ENCODE data around the gene CDC20B.

DNA sequence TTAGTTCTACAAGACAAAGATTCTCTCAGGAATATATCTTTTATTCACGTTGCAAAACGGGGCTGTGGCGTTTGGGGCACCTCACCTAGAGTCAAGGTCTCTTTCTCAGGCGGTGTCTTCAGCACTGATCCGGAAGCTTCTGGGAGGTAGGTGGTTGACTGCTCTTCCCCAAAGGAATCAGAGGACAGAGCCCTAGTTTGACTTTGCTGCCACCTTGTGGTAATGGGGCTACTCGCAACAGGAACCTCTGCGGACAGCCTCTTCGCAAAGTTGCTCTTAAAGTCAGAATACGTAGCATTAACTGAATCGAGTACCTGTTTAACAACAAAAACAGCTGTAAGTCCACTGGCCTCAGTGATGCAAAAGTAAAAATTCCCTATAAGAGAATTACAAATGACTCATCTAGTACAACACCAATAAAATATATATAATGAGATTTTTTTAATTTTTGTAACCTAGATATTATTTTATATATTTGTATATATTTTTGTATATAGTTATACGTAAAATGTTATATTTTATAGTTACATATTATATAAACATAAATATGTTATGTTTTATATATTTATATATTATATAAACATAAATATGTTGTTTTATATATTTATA, 26.3 kb downstream of the CDC20B start:
- TF ChIP-seq, protein P1, sequence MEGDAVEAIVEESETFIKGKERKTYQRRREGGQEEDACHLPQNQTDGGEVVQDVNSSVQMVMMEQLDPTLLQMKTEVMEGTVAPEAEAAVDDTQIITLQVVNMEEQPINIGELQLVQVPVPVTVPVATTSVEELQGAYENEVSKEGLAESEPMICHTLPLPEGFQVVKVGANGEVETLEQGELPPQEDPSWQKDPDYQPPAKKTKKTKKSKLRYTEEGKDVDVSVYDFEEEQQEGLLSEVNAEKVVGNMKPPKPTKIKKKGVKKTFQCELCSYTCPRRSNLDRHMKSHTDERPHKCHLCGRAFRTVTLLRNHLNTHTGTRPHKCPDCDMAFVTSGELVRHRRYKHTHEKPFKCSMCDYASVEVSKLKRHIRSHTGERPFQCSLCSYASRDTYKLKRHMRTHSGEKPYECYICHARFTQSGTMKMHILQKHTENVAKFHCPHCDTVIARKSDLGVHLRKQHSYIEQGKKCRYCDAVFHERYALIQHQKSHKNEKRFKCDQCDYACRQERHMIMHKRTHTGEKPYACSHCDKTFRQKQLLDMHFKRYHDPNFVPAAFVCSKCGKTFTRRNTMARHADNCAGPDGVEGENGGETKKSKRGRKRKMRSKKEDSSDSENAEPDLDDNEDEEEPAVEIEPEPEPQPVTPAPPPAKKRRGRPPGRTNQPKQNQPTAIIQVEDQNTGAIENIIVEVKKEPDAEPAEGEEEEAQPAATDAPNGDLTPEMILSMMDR (IDR thresholded peaks at IDR 0.05 in 8 of 11, conservative IDR thresholded peaks at IDR 0.05 in 3 of 11), result peak; percentile 60 to 91 (median 84)
- TF ChIP-seq POLR2A (IDR thresholded peaks at IDR 0.05) (no peak), POLR2AphosphoS5 (IDR thresholded peaks at IDR 0.05) (no peak)

Data from spleen (tissue), 7 donors.